Glomerular endothelial cell (primary cell): ENCODE measurements around the gene CRKL. TPM values are rescaled to one million over a fixed set of nuclear protein-coding genes. Genes with fewer than 3 reads are reported as not detected.
"Not testable (repeated sequence)": the region's sequence is repeated elsewhere in the genome, so short reads cannot be mapped to it uniquely, and the experiment has no call there.

ENCODE experiments used
- DNase-seq: peaks from one replicate; pipeline ENCODE4 v3.0.0-alpha.2; 2011; ENCODE audit warnings: low read depth, low spot score; ENCODE audit errors: extremely low read depth
- total RNA-seq: library from RNA; depleted of rRNA; stranded (reverse); fragments of >200 nt; gene quantifications from 2 replicates; pipeline ENCODE4 v1.2.3, GENCODE V29; 2015

Gene CRKL
- total RNA-seq, 1 donor from 2014 or later: 51.5 TPM

GRCh38 chr22:20930435-20930834 is 13.2 kb downstream of the CRKL start:
- not testable (repeated sequence) for DNase-seq

DNA sequence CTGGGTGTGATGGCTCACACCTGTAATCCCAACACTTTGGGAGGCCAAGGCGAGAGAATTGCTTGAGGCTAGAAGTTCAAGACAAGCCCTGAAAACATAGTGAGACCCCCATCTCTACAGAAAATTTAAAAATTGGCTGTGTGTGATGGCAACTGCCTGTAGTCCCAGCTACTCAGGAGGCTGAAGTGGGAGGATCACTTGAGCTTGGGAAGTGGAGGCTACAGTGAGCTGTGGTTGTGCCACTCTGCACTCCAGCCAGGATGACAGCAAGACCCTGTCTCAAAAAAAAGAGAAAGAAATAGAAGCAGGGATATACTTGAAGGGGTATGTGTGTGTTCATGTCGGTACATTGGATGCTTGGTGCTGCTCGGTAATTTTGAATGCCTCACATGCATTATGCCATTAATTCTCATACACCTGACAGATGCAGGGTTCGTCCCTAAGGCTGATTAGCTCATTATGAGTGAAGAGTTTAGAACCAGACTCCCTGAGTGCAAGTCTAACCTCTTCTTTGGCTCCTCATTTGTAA is 14.0 kb downstream of the CRKL start:
- no peak for DNase-seq

GRCh38 chr22:20933910-20934309 is 16.7 kb downstream of the CRKL start:
- DNase-seq: no peak

- not testable (repeated sequence) for DNase-seq
Measured at GRCh38 chr22:20935049-20935448, 17.8 kb downstream of the CRKL start.

DNA sequence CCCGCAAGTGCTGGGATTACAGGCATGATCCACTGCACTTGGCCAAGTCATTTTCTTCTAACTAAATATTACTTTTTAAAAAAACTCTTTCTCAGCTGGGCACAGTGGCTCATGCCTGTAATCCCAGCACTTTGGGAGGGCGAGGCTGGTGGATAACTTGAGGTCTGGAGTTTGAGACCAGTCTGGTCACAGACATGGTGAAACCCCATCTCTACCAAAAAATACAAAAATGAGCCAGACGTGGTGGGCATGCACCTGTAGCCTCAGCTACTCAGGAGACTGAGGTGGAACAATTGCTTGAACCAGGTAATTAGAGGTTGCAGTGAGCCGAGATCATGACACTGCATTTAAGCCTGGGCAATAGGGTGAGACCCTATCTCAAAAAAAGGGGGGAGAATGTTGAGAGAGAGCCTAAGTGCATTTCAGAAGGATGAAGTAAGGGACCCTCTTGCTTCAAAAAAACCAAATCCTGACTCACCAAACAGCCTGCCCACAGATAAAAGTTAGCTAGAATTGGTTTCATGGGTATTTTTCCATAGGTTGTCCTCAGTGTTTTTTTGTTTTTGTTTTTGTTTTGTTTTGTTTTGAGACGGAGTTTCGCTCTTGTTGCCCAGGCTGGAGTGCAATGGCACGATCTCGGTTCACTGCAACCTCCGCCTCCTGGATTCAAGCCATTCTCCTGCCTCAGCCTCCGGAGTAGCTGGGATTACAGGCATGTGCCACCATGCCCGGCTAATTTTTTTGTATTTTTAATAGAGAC is 18.8 kb downstream of the CRKL start:
- not testable (repeated sequence) for DNase-seq

DNA sequence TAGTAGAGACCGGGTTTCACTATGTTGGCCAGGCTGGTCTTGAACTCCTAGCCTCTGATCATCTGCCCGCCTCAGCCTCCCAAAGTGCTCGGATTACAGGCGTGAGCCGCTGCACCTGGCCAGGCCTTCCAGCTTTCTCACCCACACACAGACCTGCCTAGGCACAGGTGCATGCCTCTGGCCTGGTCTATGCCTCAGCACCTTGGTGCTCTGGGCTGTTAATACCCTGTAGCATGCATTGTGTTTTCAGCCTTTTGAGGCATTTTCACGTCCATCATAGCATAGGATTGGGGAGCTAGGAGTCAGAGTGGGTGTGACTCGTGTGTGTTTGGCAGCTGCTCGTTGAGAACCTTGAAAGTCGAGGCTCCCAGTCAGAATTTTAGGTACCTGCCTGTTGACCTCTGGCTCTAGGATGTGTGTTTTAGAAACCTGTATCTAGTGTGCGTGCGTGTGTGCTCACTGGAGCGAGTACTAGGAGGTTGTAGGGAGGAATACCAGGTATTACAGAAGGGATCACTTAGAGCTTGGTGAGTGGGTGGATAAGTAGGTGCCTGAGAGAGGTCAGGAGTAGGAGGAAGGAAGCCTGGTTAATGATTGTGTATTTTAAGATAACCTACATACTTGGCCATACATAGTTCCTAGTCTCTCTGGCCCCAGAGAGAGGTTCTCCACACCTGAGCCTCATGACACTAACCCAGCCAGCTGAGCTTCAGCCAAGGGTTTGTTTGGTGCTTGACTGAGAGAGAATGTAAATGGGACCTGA is 20.0 kb downstream of the CRKL start:
- DNase-seq: no peak

DNA sequence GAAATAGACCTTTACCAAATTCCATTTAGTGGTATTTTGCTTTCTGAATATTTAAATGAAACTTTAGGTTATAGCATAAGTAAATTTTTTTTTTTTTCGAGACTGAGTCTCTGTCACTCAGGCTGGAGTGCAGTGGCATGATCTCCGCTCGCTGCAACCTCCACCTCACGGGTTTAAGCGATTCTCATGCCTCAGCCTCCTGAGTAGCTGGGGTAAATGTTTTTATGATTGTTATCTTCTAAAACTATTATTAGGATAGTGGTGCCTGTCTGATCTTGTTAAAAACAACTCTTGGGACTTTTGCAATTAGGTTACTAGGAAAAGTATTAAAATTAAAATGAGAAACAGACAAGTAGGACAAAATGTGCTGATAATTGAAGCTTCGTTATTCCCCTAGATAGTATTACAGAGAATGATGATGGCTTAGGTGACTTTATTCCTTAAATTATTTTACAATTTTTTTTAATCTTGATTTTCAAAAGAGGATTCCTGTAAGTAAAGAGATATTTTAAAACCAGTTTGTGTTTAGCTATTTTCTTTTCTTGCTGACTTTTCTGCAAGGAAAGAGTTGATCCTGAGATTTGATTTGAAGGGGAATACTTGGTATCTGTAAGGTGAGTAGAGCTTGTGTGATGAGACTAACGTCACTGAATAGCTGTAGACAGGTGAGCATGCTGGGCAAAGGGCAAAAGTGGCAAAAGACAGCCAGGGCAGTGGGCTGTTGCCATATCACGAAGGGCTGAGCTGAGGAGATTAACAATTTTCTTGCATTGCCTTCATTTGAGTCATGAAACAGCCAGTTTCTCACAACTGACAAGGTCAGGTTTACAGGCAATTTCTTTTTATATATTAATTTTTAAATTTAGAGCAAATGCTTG is 20.8 kb downstream of the CRKL start:
- no peak for DNase-seq

- not testable (repeated sequence) for DNase-seq
Measured at GRCh38 chr22:20939457-20940185, 22.4 kb downstream of the CRKL start.

- no peak for DNase-seq
Measured at GRCh38 chr22:20940186-20940651, 23.0 kb downstream of the CRKL start.

GRCh38 chr22:20940904-20941385 is 23.7 kb downstream of the CRKL start:
- DNase-seq: no peak

GRCh38 chr22:20942203-20942902 is 25.1 kb downstream of the CRKL start:
- not testable (repeated sequence) for DNase-seq

DNA sequence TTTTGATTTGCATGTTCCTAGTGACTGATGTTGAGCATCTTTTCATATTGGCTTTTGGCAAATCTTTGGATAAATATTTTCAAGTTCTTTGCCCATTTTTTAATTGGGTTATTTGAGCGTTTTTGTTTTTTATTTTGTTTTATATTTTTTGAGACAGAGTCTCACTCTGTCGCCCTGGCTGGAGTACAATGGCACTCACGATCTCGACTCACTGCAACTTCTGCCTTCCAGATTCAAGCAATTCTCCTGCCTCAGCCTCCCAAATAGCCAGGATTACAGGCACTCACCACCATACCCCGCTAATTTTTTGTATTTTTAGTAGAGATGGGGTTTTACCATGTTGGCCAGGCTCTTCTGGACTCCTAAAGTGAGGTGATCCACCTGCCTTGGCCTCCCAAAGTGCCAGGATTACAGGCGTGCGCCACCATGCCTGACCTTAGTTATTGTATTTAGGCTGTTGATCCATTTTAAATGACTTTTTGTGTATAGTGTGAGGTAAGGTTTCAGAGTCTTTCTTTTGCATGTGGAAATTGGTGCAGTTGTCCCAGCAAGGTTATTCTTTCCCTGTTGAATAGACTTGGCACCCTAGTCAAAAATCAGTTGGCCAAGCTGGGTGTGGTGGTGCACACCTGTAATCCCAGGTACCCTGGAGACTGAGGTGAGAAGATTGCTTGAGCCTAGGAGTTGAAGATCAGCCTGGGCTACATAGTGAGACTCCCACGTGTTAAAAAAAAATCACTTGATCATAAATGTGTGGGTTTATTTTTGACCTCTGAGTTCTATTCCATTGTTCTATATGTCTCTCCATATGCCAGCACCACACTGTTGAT is 26.1 kb downstream of the CRKL start:
- DNase-seq: no peak

DNA sequence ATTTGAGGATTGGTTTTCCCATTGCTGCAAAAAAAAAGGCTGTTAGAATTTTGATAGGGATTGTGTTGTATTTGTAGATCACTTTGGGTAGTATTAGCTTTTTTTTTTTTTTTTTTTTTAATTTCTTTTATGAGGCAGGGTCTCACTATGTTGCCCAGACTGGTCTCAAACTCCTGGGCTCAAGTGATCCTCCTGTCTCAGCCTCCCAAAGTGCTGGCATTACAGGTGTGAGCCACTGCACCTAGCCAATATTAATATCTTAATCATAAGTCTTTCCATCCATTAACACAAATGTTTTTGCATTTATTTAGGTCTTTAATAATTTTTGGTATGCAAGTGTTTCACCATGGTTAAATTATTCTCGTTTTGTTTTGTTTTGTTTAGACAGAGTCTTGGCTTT is 26.8 kb downstream of the CRKL start:
- DNase-seq: no peak

- no peak for DNase-seq
Measured at GRCh38 chr22:20945578-20945934, 28.3 kb downstream of the CRKL start.

DNA sequence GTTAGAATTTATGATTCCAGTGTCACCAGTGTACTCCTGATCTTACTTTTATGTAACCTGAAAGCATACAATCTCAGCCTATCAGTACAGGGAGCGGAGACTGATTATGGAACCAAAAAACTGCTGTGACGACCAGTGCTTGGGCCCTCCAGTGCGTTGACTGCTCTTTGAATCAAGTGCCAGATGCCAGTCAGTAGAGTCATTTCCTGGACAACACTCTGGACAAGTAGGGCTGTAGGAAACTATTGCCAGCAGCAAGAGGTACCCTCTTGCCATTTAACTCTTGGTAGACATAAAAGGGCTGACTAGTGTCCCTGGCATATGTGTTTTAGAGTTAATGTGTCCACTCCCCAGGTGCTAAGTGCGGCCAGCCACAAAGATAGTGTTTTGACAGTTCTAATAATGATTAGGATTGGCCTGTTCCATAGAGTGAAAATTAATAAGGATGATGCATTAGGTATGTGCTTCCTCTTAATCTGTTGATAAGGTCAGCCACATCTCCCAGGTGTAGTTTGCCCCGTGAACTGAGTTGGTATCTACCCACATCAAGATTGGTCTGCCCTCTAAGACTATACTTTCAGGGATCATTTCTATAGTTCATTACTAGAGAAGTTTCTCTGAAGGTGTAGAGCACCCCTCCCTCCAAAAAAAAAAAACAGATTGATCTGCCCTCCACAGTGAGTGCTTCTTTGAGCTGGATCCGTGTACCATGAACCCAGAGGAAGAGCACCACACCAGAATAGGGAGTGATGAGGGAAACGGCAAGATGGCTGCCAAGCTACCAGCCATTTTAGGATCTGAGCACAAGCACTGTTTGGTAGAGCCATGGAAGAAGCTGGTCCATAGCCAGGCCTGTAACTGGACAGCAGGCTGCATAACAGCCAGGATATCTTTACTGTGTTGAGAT is 29.1 kb downstream of the CRKL start:
- peak; percentile 48 for DNase-seq

GRCh38 chr22:20946991-20947390 is 29.8 kb downstream of the CRKL start:
- DNase-seq: no peak

DNA sequence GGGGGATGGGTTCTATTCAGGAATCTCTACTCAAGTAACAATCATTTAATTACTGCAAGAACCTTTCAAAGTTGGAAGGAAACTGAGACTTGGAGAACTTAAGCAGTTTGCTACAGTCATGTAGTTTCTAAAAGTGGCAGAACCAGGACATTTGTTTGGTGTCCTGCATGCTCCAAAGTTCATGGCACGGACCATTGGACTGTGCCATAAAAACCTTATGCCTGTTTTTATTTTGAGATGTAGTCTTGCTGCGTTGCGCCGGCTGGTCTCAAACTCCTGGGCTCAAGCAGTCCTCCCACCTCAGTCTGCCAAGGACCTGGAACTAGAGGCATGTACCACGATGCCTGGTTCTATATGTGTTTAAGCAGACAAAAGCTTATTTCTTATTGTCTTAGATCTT is 31.2 kb downstream of the CRKL start:
- DNase-seq: no peak

GRCh38 chr22:20948989-20949388 is 31.8 kb downstream of the CRKL start:
- no peak for DNase-seq
